Upper lobe of left lung (tissue), 6 donors: ENCODE data around the gene PTCHD1. TPM values are rescaled to one million over a fixed set of nuclear protein-coding genes. Genes with fewer than 3 reads are reported as not detected.

Experiments used
- ATAC-seq, 2 donors: fragments of 200-7000 bp; cut with Tn5 transposase; one replicate each; pipeline ENCODE4 v1.9.1; 2022; ENCODE audit warnings: mild to moderate bottlenecking in 2 of 2, moderate library complexity in 2 of 2; ENCODE audit not compliant: low FRiP score in 2 of 2
- DNase-seq, 2 donors: peaks; one replicate each; pipeline ENCODE4 v3.0.0-alpha.2; 2019 to 2020
- H3K27ac ChIP-seq, 4 donors: fragments of 200-600 bp; sonication (generic); one replicate each; pipeline ENCODE4 v1.5.1; 2016 to 2019
- H3K27me3 ChIP-seq, 4 donors: fragments of 200-600 bp; sonication (generic); one replicate each; pipeline ENCODE4 v1.5.1; 2017 to 2019
- H3K36me3 ChIP-seq, 4 donors: fragments of 200-600 bp; sonication (generic); one replicate each; pipeline ENCODE4 v1.5.1; 2016 to 2019
- H3K4me1 ChIP-seq, 4 donors: fragments of 200-600 bp; sonication (generic); one replicate each; pipeline ENCODE4 v1.5.1; 2018 to 2019
- H3K4me3 ChIP-seq, 4 donors: fragments of 200-600 bp; sonication (generic); one replicate each; pipeline ENCODE4 v1.5.1; 2017 to 2019; ENCODE audit warnings: mild to moderate bottlenecking in 2 of 4, moderate library complexity in 1 of 4
- H3K9me3 ChIP-seq, 4 donors: fragments of 200-600 bp; sonication (generic); one replicate each; pipeline ENCODE4 v1.5.1; 2018 to 2019
- CTCF ChIP-seq, 6 experiments: fragments of 450-650 bp in 4 of 6; fragments of 200-600 bp in 2 of 6; sonication (generic) in 2 of 6; IDR thresholded peaks; one replicate each; pipeline ENCODE4 v1.5.1; 2016 to 2019; ENCODE audit warnings: antibody characterized with exemption in 6 of 6
- EP300 ChIP-seq, 4 donors: sonication (generic); formaldehyde crosslinking; IDR thresholded peaks; one replicate each; pipeline ENCODE4 v1.5.1; 2017; ENCODE audit warnings: antibody characterized with exemption in 4 of 4, control low read depth in 2 of 4
- POLR2A ChIP-seq, 4 donors: fragments of 450-650 bp; IDR thresholded peaks; one replicate each; pipeline ENCODE4 v1.5.1; 2016 to 2017; ENCODE audit warnings: antibody characterized with exemption in 4 of 4, mild to moderate bottlenecking in 2 of 4
- POLR2AphosphoS5 ChIP-seq, 2 donors: sonication (generic); formaldehyde crosslinking; IDR thresholded peaks; one replicate each; pipeline ENCODE4 v1.5.1; 2017; ENCODE audit warnings: antibody characterized with exemption in 2 of 2
- WGBS, 2 donors: methylation state at CpG; one replicate each; pipeline ENCODE4 v1.1.5; 2017 to 2018; 5-methylcytosine and 5-hydroxymethylcytosine counted together
- total RNA-seq, 6 donors: library from RNA; depleted of rRNA in 4 of 6; stranded (reverse); fragments of >200 nt in 4 of 6; gene quantifications; one replicate each; pipeline versions ENCODE4 v1.1.0 to v1.2.1, GENCODE V29; 2016 to 2021
- donor health status: DM: no; HTN: no; CAD: no; lungs with moderate emphysema.
- donor health status: DM: no; HTN: yes; CAD: no; lungs with severe emphysema.

The PTCHD1 gene
- total RNA-seq, 6 donors from 2014 or later = 0.61 to 2.2 (median 1.4) TPM

GRCh38 chrX:23365541-23365940 lies 30.9 kb downstream of the PTCHD1 start:
- Histone ChIP-seq H3K4me3 (no peak overlapping the region), H3K36me3 (no peaks in the 10 kb centered on the region), H3K4me1 (no peaks in the 10 kb centered on the region), H3K9me3 (no peaks in the 10 kb centered on the region), H3K27me3 (no peaks in the 10 kb centered on the region), H3K27ac (no peak overlapping the region)
- TF ChIP-seq CTCF (IDR thresholded peaks at IDR 0.05) = no peak
- no peak for TF ChIP-seq EP300 (IDR thresholded peaks at IDR 0.05)
- no peak for TF ChIP-seq POLR2AphosphoS5 (IDR thresholded peaks at IDR 0.05)
- TF ChIP-seq POLR2A (IDR thresholded peaks at IDR 0.05) = no peak
- ATAC-seq (no peak), DNase-seq (no peak)
- WGBS, 2 donors = 33 to 35% methylated on average over 1 of the region's 1 CpG

- no peak for ATAC-seq
These were observed 32.3 kb downstream of the PTCHD1 start for GRCh38 chrX:23366914-23367313.

GRCh38 chrX:23369027-23369426 lies 34.4 kb downstream of the PTCHD1 start:
- no peak overlapping the region for H3K4me3 ChIP-seq
- H3K36me3 ChIP-seq = no peaks in the 10 kb centered on the region
- H3K4me1 ChIP-seq = peaks cover 0 to 2% (median 0%) of the 10 kb centered on the region in 4 donors
- TF ChIP-seq CTCF (IDR thresholded peaks at IDR 0.05) (no peak), POLR2A (IDR thresholded peaks at IDR 0.05) (no peak), POLR2AphosphoS5 (IDR thresholded peaks at IDR 0.05) (no peak), EP300 (IDR thresholded peaks at IDR 0.05) (no peak)
- H3K9me3 ChIP-seq = no peaks in the 10 kb centered on the region
- no peaks in the 10 kb centered on the region for H3K27me3 ChIP-seq
- 66 to 81% methylated on average over 6 of the region's 6 CpGs for WGBS, 2 donors
- DNase-seq (no peak), ATAC-seq (no peak)
- no peak overlapping the region for H3K27ac ChIP-seq

More at GRCh38 chrX:23366914-23367313, 32.3 kb downstream of the PTCHD1 start:
- 89% methylated on average over 4 of the region's 4 CpGs for WGBS, 2 donors
- no peak for TF ChIP-seq POLR2AphosphoS5 (IDR thresholded peaks at IDR 0.05)
- TF ChIP-seq POLR2A (IDR thresholded peaks at IDR 0.05) = no peak
- TF ChIP-seq CTCF (IDR thresholded peaks at IDR 0.05) = no peak
- TF ChIP-seq EP300 (IDR thresholded peaks at IDR 0.05) = no peak
- Histone ChIP-seq H3K27me3 (no peaks in the 10 kb centered on the region), H3K4me1 (no peaks in the 10 kb centered on the region), H3K36me3 (no peaks in the 10 kb centered on the region), H3K4me3 (no peak overlapping the region), H3K27ac (no peak overlapping the region), H3K9me3 (no peaks in the 10 kb centered on the region)
- no peak for DNase-seq

DNA sequence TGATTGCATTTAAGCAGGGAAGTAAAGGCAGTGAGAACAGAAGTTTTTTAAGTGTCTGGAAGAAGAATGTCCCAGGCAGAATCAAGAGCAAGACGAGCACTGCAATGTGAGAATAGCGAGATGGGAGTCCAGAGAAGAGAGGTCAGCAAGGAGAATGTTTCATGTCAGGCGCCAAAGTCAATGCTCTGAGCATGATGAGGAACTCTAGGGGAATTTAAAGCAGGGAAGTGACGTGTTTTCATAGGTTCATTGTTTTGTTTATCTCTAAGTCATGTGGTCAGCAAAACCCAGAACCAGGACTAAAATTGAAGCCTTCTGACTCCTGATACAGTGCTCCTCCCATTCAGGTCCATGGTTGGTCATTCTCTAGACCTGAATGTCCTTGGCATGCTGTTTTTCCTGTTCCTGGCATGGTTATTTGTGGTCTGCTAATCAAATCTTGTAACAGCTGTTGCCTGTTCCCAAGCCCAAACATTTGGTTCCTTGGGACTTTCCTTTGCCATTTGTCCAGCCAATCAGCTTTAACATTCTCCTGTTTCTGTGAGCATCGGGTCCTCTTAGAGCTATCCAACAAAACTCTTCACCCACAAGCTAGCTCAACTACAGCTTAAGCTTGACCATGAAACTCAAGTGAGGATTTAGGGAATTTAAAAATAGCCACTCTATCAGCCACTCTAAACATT lies 37.7 kb downstream of the PTCHD1 start:
- Histone ChIP-seq H3K4me1 (peaks cover 0 to 2% (median 0%) of the 10 kb centered on the region in 4 donors), H3K4me3 (no peak overlapping the region), H3K27me3 (no peaks in the 10 kb centered on the region), H3K27ac (no peak overlapping the region), H3K36me3 (no peaks in the 10 kb centered on the region), H3K9me3 (no peaks in the 10 kb centered on the region)
- TF ChIP-seq EP300 (IDR thresholded peaks at IDR 0.05) (no peak), POLR2AphosphoS5 (IDR thresholded peaks at IDR 0.05) (no peak), POLR2A (IDR thresholded peaks at IDR 0.05) (no peak), CTCF (IDR thresholded peaks at IDR 0.05) (no peak)
- ATAC-seq (no peak), DNase-seq (no peak)
- WGBS, 2 donors = 53 to 62% methylated on average over 5 of the region's 5 CpGs
